ENCODE results near the gene ALDOA. TPM values are rescaled to one million over a fixed set of nuclear protein-coding genes. Genes with fewer than 3 reads are reported as not detected.

ALDOA gene
- total RNA-seq, 1 experiment from 2014 or later, result 1,486 TPM

DNA sequence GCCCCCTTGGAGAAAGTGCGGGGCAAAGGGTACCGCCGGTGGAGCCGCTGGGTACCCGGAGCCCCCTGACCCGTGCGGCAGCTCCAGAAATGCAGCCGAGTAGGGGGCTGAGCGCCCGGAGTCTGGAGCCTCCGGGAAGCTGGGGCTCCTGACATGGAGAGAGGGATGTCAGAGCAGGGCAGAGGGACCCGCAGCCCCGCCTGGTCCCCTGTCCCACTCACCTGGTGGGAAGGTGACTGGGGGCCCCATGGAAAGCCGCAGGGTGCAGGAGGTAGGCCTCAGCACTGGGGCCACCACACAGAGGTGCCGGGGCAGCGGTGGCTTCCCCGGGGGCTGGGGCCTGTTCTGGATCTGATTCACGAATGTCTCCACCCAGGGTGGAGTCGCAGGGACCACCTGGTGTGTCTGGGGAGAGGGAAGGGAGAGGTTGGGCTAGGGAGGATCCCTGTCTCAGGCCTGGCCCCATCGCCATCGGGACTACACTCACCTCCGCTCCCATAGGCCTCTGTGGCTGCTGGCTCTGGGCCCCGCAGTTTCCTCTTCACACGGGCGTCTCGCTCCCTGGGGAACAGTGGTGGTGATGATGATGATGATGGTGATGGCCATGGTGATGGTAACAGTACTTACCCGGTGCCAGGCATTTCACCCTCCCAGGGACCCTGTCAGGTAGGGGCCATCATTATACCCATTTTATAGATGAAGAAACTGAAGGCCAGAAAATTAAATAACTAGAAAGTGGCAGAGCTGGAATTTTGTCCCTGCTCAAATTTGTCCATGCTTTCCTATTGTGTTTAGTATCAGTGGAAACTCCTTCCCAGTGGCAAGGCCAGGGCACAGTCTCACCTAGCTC, 21.0 kb downstream of the ALDOA start:
- Histone ChIP-seq H3K36me3 (ENCODE audit: insufficient read depth, low read length) (peaks cover 4% of the 10 kb centered on the region; the same call in 1 of the 2 replicates), H3K9ac (ENCODE audit: low read length) (no peak overlapping the region), H4K20me1 (ENCODE audit: insufficient read depth, low read depth, low read length) (no peaks in the 10 kb centered on the region), H3K27ac (ENCODE audit: low read length) (no peak overlapping the region), H3K9me2 (replicated peaks; ENCODE audit: insufficient read depth, low read length) (no peaks in the 10 kb centered on the region), H3K79me2 (ENCODE audit: low read length) (no peaks in the 10 kb centered on the region), H3K9me3 (ENCODE audit: low read length) (no peaks in the 10 kb centered on the region), H3K4me1 (ENCODE audit: low read length) (peaks cover 10% of the 10 kb centered on the region), H2AFZ (ENCODE audit: low read length) (no peak overlapping the region), H3K27me3 (ENCODE audit: low read length) (no peaks in the 10 kb centered on the region), H3K4me3 (ENCODE audit: low read length) (no peak overlapping the region), H3K4me2 (ENCODE audit: low read depth, low read length, poor library complexity, severe bottlenecking) (no peak overlapping the region)
- no peak for DNase-seq

- Histone ChIP-seq H3K4me2 (ENCODE audit: low read depth, low read length, poor library complexity, severe bottlenecking) (no peak overlapping the region), H3K9me2 (replicated peaks; ENCODE audit: insufficient read depth, low read length) (no peaks in the 10 kb centered on the region), H2AFZ (ENCODE audit: low read length) (no peak overlapping the region)
Observed at GRCh38 chr16:30087181-30087898, 21.8 kb downstream of the ALDOA start.

GRCh38 chr16:30088237-30088831, 22.8 kb downstream of the ALDOA start:
- Histone ChIP-seq H3K27ac (ENCODE audit: low read length) (no peak overlapping the region), H3K9me2 (replicated peaks; ENCODE audit: insufficient read depth, low read length) (no peaks in the 10 kb centered on the region), H3K9ac (ENCODE audit: low read length) (no peak overlapping the region), H3K4me1 (ENCODE audit: low read length) (peaks cover 26% of the 10 kb centered on the region), H3K79me2 (ENCODE audit: low read length) (no peaks in the 10 kb centered on the region), H2AFZ (ENCODE audit: low read length) (no peak overlapping the region), H3K4me2 (ENCODE audit: low read depth, low read length, poor library complexity, severe bottlenecking) (no peak overlapping the region), H4K20me1 (ENCODE audit: insufficient read depth, low read depth, low read length) (no peaks in the 10 kb centered on the region), H3K9me3 (ENCODE audit: low read length) (no peaks in the 10 kb centered on the region), H3K36me3 (ENCODE audit: insufficient read depth, low read length) (peaks cover 4% of the 10 kb centered on the region; the same call in 1 of the 2 replicates), H3K27me3 (ENCODE audit: low read length) (no peaks in the 10 kb centered on the region), H3K4me3 (ENCODE audit: low read length) (no peak overlapping the region)
- DNase-seq, result no peak

More at GRCh38 chr16:30087181-30087898, 21.8 kb downstream of the ALDOA start:
- H4K20me1 ChIP-seq (ENCODE audit: insufficient read depth, low read depth, low read length), result no peaks in the 10 kb centered on the region
- no peak overlapping the region for H3K4me3 ChIP-seq (ENCODE audit: low read length)
- H3K4me1 ChIP-seq (ENCODE audit: low read length), result peaks cover 16% of the 10 kb centered on the region
- H3K9me3 ChIP-seq (ENCODE audit: low read length), result no peaks in the 10 kb centered on the region
- no peak for DNase-seq
- no peaks in the 10 kb centered on the region for H3K27me3 ChIP-seq (ENCODE audit: low read length)
- no peak overlapping the region for H3K9ac ChIP-seq (ENCODE audit: low read length)
- no peaks in the 10 kb centered on the region for H3K79me2 ChIP-seq (ENCODE audit: low read length)
- no peak overlapping the region for H3K27ac ChIP-seq (ENCODE audit: low read length)
- H3K36me3 ChIP-seq (ENCODE audit: insufficient read depth, low read length), result peaks cover 4% of the 10 kb centered on the region; the same call in 1 of the 2 replicates

GRCh38 chr16:30088832-30089624, 23.5 kb downstream of the ALDOA start:
- no peak overlapping the region for H3K9ac ChIP-seq (ENCODE audit: low read length)
- no peaks in the 10 kb centered on the region for H3K9me2 ChIP-seq (replicated peaks; ENCODE audit: insufficient read depth, low read length)
- no peak overlapping the region for H2AFZ ChIP-seq (ENCODE audit: low read length)
- no peaks in the 10 kb centered on the region for H3K27me3 ChIP-seq (ENCODE audit: low read length)
- no peaks in the 10 kb centered on the region for H3K9me3 ChIP-seq (ENCODE audit: low read length)
- no peak overlapping the region for H3K4me2 ChIP-seq (ENCODE audit: low read depth, low read length, poor library complexity, severe bottlenecking)
- DNase-seq, result no peak
- H3K4me3 ChIP-seq (ENCODE audit: low read length), result no peak overlapping the region
- no peaks in the 10 kb centered on the region for H4K20me1 ChIP-seq (ENCODE audit: insufficient read depth, low read depth, low read length)
- H3K27ac ChIP-seq (ENCODE audit: low read length), result no peak overlapping the region
- peaks cover 26% of the 10 kb centered on the region for H3K4me1 ChIP-seq (ENCODE audit: low read length)
- no peaks in the 10 kb centered on the region for H3K79me2 ChIP-seq (ENCODE audit: low read length)
- H3K36me3 ChIP-seq (ENCODE audit: insufficient read depth, low read length), result peaks cover 4% of the 10 kb centered on the region; the same call in 1 of the 2 replicates

GRCh38 chr16:30090610-30091331, 25.2 kb downstream of the ALDOA start:
- peak overlapping the region; percentile 78; the same call in 1 of the 2 replicates for H3K4me3 ChIP-seq (ENCODE audit: low read length)
- H4K20me1 ChIP-seq (ENCODE audit: insufficient read depth, low read depth, low read length), result no peaks in the 10 kb centered on the region
- no peaks in the 10 kb centered on the region for H3K36me3 ChIP-seq (ENCODE audit: insufficient read depth, low read length)
- H3K4me2 ChIP-seq (ENCODE audit: low read depth, low read length, poor library complexity, severe bottlenecking), result peak overlapping the region; percentile 91
- no peaks in the 10 kb centered on the region for H3K9me2 ChIP-seq (replicated peaks; ENCODE audit: insufficient read depth, low read length)
- peaks cover 40% of the 10 kb centered on the region for H3K4me1 ChIP-seq (ENCODE audit: low read length)
- H2AFZ ChIP-seq (ENCODE audit: low read length), result no peak overlapping the region
- H3K27me3 ChIP-seq (ENCODE audit: low read length), result no peaks in the 10 kb centered on the region
- DNase-seq, result no peak
- H3K9me3 ChIP-seq (ENCODE audit: low read length), result no peaks in the 10 kb centered on the region
- no peak overlapping the region for H3K27ac ChIP-seq (ENCODE audit: low read length)
- peaks cover 3% of the 10 kb centered on the region; the same call in 1 of the 2 replicates for H3K79me2 ChIP-seq (ENCODE audit: low read length)
- H3K9ac ChIP-seq (ENCODE audit: low read length), result peak overlapping the region; percentile 85

DNA sequence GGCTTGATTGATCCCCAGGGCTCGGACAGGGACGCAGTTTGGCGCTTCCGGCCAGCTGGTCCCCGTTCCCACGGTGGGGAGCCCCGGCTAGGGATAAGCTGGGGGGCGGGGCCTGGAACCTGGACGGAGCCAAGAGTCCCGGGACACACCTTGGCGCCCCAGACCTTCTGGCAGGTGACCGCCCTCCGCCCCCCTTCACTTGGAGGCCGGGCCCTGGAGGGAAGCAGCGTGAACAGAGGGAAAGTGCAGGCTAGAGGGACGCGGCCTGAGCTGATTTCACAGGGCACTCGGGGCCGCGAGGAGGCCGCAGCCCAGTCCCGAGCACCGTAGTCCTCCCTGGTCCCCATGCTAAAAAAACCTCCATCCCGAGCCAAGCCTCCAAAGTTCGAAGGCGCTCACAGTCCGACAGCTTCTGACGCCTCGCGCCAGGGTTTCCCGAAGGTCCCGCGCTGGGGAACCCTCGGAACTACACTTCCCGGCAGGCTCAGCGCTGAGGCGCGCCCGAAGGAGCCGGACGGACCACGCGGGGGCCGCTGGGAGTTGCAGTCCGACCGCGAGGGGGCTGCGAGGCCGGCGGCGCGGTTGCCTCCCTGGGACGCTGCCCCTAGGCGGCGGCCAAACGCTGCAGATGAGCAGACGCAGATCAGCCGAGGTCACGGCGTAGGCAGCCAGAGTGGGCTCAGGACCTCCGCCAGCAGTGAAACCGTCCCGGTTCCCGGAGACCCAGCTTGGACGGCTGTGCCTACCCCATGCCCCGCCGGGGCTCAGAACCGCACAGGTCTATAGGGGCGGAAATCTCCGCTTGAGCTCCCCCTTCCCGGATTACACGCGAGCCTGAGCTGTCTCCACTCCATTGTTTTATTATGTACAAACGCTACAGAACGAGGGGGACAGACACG, 26.2 kb downstream of the ALDOA start, which contains the start of gene TBX6:
TBX6 (minus strand) TSS at position 451 of the 899 bp plus-strand sequence. CDS start 731 bp downstream, outside the sequence.
- Histone ChIP-seq H2AFZ (ENCODE audit: low read length) (peak within 1 kb of the TSS; percentile 84), H3K36me3 (ENCODE audit: insufficient read depth, low read length) (no peaks in the 10 kb centered on the region), H3K9me2 (replicated peaks; ENCODE audit: insufficient read depth, low read length) (no peaks in the 10 kb centered on the region), H3K9ac (ENCODE audit: low read length) (peak within 1 kb of the TSS; percentile 85), H3K4me3 (ENCODE audit: low read length) (peak within 1 kb of the TSS; percentile 78), H3K4me2 (ENCODE audit: low read depth, low read length, poor library complexity, severe bottlenecking) (peak within 1 kb of the TSS; percentile 91), H4K20me1 (ENCODE audit: insufficient read depth, low read depth, low read length) (no peaks in the 10 kb centered on the region), H3K9me3 (ENCODE audit: low read length) (peaks cover under 1% of the 10 kb centered on the region; the same call in 1 of the 2 replicates), H3K4me1 (ENCODE audit: low read length) (peaks cover 45% of the 10 kb centered on the region), H3K79me2 (ENCODE audit: low read length) (peaks cover 3% of the 10 kb centered on the region; the same call in 1 of the 2 replicates), H3K27me3 (ENCODE audit: low read length) (no peaks in the 10 kb centered on the region), H3K27ac (ENCODE audit: low read length) (peak within 1 kb of the TSS; percentile 82)
- peak; percentile 98 for DNase-seq

All from Karpas-422 (cell line).